GM19438 (cell line): ENCODE measurements around the gene BPIFA2.
"Not testable (repeated sequence)": the region's sequence is repeated elsewhere in the genome, so short reads cannot be mapped to it uniquely, and the experiment has no call there.

Source experiments
- ATAC-seq: cut with Tn5 transposase; IDR thresholded peaks from one replicate; pipeline ENCODE4 v1.9.1; 2021; ENCODE audit warnings: low read depth; ENCODE audit not compliant: unreplicated experiment

The BPIFA2 gene

DNA sequence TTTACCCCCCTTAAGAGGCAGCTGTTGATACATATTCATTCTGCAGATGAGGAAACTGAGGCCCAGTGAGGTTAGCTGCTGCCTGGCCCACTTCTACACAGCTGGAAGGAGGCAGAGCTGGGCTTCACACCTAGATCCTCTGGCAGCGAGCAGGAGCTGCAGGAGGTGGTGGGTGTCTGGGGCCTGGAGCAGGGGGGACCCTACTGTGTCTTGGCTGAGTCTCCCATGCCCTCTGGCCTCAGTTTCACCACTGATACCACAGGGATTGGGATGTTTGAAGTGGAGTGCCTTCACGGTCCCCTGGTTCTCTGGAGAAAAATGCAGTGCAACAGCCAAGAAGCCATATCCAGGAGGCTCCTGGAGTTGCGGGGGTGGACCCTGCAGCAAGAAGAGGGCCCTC is 8.2 kb upstream of the BPIFA2 start:
- ATAC-seq: no peak

DNA sequence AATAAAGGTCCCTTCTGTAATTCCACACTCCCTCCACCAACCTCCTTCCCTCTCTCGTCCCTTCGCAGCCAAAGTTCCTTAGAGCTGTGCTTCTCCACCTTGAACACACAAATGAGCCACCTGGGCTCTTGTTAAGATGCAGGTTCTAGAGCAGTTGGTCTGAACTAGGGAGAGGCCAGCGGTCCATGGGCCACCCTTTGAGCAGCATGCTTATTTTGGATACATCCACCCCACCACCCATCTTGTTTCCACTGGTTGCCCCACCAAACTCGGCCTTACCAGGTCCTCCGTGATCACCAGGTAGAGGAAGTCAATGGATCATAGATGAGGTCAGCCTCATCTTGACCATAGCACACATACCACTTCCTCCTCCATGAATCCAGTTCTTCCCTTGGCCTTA is 7.3 kb upstream of the BPIFA2 start:
- no peak for ATAC-seq

DNA sequence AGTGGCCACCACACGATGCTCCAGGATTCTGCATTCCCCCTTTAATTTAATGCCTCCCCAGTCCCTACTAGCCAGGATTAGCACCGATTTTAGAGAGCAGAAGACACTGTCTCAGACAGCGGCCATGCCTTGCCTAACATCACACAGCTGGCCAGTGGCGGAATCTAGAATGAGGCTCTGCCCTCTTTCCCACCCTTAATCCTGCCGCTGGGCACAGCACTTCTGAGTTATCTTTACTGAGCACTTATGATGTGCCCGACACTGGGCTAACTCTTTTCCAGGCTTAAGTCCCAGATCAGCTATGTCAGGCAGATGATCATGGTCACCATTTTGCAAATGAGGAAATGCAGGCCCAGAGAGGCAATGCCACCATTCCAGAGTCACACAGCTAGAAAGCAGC is 5.6 kb upstream of the BPIFA2 start:
- no peak for ATAC-seq

DNA sequence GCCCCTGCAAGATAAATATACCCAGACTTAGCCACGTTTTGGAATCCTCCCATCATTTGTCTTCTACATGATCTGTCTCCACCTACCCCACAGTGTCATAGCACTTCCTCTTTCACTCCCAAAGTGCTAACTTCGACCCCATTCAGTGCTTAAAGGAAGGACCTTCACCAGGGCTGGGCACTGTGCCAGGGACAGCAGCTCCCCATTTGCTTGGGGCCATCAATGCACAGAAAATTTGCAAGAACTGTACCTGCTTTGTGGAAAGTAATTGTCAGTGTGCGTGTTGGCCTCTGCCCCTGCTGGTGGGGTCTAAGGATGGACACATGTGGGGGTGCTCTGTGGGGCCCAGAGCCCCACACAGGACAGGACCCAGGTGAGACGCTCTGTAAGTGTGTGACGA is 5.2 kb upstream of the BPIFA2 start:
- no peak for ATAC-seq

DNA sequence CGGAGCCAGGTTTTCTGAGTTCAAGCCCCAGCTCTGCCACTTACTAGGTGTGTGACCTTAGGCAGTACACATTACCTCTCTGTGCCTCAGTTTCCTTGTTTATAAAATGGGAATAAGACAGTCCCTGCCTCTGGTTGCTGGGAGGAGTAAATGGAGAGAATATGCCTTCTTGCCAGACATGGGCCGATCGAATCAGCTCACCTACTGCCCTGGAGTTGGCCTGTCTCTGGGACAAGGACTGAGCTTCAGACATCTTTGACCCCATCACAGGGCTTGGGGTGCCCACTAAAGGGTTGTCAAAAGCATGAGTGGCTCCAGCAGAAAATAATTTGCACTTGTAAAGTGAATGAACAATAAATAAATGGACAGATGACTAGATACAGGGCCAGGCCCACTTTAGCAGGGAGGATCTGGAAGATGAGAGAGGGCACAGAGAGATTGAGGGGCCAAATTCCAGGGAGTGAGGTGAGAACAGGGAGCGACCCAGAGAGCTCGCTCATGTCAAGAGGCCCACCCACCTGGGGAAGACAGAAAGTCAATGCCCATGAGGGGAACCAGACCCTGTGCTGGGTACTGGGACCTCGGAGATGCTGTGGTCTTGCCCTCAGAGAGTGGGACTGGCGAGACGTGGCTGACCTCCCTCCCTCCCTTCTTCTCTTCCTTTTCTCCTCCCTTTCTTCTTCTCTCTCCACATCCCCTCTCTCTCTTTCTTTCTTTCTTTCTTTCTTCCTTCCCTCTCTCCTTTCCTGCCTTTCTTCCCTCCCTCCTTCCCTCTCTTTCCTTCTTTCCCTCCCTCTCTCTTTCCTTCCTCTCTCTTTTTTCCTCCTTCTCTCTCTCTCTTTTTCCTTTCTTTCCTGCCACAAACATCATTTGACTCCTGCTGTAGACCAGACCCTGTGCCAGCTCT is 3.9 kb upstream of the BPIFA2 start:
- no peak for ATAC-seq

DNA sequence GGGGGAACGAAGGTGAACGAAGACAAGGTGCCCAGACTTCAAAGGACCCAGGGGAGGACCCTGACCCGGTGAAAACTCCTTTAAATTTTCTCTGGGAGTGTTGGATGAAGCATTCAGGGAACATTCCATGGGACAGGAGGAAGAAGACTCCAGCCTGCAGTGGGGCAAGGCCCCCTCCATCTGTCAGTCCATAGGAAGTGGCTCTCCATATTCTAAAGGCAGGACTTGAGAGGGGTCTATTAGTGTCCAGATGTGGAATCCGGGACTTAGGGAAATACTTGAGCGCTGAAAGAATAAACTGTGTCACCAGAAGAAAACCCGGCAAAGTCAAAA is 3.2 kb upstream of the BPIFA2 start:
- no peak for ATAC-seq

DNA sequence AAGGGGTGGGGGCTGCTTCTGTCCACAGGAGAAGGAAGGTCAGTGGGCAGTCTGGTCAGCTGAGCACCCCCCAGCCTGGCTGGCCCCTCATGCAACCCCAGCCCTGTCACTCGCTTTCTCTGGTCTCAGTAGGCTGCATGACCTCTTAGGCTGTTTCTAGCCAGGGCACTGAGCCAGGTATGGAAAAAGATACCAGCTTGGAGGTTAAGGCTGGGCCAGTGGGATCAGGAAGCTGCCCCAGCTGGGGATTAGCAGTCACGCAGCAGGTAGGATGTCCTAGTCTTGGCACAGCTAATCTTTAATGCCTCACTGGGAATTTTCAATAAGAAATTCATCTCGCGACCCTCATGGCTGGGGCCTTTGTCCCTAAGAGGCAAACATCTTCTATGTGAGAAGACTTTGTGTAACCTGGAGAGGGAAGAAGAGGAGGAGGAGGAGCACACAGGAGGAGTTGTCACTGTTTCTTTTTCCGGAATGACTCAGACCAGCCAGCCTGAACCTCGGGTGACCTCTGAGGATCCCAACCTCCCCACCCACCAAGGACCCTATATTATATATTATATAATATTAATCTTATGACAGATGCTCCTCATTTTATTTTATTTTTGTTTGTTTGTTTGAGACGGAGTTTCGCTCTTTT is 2.4 kb upstream of the BPIFA2 start:
- ATAC-seq: no peak

DNA sequence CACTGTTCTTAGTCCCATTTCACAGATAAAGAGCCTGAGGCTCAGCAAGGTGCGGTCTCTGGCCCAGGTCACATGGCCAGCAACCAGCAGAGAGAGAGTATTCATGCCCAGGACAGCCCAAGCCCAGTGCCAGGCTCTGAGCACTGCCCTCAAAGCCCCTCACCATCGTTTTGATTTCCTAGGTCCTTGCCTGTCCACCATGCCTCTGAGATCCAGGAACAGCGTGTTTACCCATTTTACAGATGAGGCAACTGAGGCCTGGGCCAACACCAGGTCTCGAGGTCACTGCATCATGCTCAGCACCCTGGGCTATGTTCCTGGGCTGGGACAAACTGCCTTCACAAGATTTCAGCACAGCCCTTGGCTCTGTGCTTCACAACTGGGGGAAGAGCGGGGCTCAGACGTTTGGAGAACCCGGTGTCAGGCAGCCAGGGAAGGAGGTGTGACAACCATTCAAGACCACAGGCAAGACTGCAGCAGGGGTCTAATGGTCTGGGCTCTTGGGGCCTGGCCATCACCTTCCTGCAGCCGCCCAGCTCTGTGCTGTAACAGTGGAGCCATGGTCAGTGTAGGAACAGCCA is 1.3 kb upstream of the BPIFA2 start:
- ATAC-seq: no peak

DNA sequence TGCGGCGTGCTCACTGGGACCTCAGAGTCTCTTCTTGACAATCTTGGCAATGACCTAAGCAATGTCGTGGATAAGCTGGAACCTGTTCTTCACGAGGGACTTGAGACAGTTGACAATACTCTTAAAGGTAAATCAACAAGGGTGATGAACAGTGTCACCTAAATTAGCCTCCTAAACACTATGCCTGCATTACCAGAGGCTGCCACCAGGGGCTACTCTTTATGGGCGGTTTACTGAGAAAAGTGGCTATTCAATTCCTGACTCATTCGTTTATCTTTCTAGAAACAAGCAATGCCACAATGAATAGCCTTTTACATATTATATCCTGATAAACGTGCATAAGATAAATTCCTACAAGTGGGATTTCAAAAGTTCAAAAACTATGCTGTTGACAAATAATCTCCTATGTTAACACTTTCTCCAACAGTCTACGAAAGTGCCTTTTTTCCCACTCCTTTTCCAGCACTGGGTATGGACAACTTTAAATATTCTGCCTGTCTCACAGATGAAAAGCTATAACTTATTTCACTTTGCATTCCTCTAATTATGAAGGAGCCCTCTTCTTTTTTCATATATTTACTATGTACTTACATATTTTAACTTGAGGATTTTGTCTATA is 1.3 kb downstream of the BPIFA2 start:
- no peak for ATAC-seq

DNA sequence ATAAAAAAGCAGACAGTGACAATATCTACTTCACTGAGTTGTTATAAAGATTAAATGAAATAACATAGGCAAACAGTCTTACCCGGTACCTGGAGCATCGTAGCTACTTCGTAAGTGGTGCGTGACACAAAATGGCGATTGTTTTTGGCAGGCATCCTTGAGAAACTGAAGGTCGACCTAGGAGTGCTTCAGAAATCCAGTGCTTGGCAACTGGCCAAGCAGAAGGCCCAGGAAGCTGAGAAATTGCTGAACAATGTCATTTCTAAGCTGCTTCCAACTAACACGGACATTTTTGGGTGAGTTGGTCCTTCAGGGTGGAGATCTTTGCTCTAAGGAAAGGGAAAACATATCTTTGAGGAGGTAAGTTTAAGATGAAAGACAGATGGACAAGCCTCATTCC is 4.8 kb downstream of the BPIFA2 start:
- no peak for ATAC-seq

DNA sequence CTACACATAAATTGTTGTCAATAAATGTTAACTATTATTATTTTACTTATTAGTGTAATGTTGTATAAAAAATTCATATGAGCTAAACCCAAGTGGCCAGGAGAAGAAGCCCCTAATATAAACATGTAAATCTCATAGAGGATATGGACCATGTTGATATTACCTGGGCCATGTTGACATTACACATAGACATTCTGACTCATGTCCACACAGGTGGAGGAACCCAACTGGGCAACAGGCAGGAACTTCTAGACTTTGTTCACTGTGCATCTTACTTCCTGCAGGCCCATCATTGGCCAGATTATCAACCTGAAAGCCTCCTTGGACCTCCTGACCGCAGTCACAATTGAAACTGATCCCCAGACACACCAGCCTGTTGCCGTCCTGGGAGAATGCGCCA is 7.2 kb downstream of the BPIFA2 start:
- ATAC-seq: no peak

DNA sequence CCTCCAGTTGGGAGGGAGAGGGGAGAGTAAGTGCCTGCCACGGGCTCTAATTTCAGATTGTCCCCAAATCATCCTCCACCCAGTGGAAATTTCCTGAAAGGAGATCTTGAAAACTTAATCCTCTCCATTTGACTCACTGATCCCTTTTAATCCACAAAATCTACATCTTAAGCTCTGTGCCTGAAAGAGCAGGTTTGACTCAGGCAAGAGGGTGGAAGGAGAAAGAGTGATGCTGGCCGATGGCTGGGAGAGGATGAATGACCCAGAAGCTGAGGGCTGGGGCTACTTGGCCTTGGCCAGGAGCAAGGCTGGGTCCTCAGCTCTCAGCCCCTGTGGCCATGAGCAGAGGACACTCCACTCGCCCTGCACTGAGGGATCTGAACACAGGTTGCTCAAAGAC is 8.1 kb downstream of the BPIFA2 start:
- no peak for ATAC-seq

DNA sequence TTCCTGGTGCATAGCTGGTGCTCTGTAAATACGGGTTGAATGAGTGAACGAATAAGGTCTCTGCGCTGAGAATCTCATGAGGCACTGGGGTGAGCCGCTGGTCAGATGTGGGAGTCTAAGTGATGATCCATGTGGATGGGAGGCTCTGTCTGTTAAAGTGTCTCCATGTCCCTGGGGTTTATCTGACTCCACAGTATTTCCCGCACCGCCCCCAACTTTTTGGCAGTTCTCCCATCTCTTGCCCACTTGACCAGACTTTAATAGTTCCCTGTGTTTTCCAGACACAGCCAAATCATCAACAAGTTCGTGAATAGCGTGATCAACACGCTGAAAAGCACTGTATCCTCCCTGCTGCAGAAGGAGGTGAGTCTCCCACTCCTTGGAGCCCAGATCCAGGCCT is 9.9 kb downstream of the BPIFA2 start:
- ATAC-seq: no peak

DNA sequence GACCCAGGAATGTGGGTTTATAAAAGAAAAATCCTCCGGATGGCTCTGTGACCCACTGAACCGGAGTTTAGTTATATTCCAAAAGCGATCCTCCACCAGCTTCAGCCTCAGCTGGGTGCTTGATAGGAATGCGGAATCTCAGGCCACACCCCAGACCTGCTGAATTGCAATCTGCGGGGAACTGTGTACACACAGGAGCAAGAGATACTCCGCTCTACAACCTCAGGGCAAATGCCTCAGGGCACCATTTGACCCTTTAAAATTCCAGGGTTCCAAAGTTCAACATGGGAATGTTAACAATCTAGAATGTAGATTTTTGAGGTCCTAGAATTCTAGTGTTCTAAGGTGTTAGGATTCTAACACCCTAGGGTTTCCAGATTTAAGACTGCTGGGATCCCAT is 10.8 kb downstream of the BPIFA2 start:
- ATAC-seq: no peak

DNA sequence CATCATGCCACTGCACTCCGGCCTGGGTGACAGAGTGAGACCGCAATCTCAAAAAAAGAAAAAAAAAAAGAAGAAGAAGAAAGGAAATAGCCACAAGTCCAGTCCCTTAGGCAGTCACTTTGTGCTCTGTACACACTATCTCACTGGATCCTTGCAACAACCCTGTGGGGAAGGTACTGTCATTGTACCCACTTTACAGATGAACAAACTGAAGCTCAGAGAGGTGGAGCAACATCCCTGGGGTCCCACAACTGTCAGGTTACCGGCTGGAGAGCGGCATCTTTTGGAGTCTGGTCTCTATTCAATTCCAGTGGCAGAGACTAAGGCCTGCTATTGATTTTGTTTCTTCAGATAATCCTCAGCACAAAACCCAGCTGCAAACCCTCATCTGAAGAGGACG is 12.2 kb downstream of the BPIFA2 start:
- no peak for ATAC-seq

DNA sequence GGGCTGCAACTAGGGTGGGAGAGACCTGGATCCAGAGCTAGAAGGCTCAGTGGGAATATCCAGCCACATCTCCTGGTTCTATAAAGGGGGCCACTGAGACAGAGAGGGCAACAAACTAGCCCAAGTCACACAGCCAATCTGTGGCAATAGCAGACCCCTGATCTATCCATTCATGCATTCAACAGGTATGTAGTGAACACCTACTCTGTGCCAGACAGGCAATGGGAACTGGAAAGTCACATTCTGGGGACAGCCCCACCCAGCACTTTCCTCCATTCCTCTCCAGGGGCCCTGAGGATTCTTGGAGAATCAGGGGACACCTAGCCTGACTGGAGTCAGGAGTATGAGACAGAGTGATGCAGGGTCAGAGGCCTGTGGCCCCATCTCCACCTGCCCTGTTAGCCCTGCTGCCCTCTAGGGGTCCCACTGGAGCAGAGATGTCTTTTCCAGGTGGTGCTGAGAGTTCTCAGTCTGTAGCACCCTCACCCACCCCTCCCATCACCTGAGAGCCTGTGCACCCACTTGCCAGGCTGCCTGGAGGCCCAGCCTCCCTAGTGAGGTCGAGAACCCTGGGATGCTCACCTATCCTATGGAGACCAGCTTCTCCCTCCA is 13.6 kb downstream of the BPIFA2 start:
- ATAC-seq: no peak

DNA sequence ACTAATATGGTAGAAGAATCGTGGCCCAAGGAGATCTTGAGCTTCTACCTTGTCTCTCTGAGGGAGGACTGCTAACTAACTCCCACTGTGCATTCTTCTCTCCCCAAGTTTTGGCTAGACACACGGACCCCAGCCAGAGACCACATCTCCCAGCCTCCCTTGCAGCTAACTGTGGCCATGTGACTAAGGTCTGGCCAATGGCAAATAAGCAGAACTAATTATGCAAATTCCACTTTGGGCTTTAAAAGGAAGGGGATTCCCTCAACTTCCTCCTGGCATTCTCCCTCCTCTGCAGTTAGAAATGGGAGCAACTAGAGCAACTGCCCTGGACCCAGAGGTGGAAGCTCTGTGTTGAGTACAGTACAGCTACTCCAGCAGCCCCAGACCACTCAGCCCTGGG is 15.4 kb downstream of the BPIFA2 start:
- ATAC-seq: no peak

DNA sequence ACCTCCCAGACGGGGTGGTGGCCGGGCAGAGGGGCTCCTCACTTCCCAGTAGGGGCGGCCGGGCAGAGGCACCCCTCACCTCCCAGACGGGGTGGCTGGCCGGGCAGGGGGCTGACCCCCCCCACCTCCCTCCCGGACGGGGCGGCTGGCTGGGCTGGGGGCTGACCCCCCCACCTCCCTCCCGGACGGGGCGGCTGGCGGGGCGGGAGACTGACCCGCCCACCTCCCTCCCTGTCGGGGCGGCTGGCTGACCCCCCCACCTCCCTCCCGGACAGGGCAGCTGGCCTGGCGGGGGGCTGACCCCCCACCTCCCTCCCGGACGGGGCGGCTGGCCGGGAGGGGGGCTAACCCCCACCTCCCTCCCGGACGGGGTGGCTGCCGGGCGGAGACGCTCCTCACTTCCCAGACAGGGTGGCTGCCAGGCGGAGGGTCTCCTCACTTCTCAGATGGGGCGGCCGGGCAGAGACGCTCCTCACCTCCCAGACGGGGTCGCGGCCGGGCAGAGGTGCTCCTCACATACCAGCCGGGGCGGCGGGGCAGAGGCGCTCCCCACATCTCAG is 17.2 kb downstream of the BPIFA2 start:
- ATAC-seq: not testable (repeated sequence)

DNA sequence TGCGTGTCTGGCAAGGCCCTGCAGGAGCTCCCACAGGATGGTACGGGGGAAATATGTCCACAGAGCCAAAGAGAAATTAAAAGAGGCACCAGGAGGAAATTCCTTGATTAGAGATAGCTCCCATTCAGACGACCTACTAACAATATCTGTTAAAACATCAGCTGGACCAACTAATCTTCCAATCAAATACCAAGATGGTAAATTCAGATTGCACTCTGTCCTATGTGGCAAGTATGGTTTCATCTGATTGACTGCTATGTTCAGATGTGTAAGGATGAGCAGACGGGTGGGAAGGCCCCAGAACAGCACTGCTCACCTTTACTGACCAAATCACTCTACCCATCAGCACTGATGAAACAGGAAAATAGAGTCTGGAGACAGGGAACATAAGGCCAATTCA is 19.5 kb downstream of the BPIFA2 start:
- no peak for ATAC-seq

DNA sequence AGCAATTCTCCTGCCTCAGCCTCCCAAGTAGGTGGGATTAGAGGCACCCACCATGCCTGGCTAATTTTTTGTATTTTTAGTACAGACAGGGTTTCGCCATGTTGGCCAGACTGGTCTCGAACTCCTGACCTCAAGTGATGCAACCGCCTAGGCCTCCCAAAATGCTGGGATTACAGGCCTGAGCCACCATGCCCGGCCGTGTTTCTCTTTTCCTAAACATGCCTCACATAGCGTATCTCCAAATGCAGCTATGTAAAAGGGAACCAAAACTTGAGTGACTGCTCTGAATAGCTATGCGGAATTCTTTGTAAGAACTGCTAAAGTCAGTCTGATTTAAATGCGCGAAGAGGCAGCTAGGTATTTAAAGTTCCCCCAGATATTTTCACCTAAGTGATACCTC is 20.5 kb downstream of the BPIFA2 start:
- ATAC-seq: no peak

DNA sequence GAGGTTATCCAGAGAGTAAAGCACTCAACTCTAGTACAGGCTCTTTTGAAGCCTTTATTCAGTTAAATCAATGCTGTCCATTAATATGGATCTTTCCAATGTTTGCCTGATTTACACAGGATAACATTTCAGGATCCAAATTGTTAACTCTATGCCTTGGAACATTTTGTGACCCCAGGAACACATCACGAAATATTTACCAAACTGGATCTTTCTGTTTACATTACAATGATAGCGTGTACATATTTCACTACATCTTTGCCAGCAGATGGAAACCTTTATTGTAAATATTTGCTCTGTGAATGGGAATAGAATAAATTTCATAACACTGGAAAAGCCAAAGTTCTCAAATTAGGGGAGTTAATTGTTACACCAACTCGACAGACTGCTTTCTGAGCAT is 23.5 kb downstream of the BPIFA2 start:
- ATAC-seq: no peak
